ENCODE data around the gene TOMM5. TPM values are rescaled to one million over a fixed set of nuclear protein-coding genes. Genes with fewer than 3 reads are reported as not detected.

The TOMM5 gene
- total RNA-seq, 4 donors from 2014 or later = 50.4 to 79.1 (median 67.1) TPM

DNA sequence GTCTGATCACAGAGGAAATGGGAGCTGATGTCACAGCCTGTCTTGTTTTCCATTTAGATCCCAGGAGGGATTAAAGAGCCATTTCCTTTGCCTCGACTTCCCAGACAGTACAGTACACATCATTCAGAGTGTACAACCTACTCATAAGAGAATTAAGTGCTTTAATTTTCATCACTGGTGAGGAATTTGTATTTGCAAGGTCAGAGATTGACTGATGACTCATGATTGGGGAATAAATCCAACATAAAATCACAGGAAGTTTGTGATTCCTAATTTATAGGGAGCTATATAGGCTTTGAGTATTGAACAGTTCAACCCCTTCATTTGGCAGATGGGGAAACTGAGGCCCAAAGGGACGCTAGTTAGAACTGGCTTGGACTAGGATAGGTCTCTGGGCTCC, 4.1 kb upstream of the TOMM5 start:
- intact Hi-C loops (cut with DNase I; ENCODE audit: low total_unique reads) = loop anchor here (10.0 kb wide), 1 partner anchor 112 kb away; the partner anchor contains the start of gene POLR1E
- no peak for DNase-seq (ENCODE audit: low spot score in 2 of 2)
- WGBS, 2 donors = 52 to 59% methylated on average over 2 of the region's 2 CpGs
- no peak for TF ChIP-seq POLR2A (IDR thresholded peaks at IDR 0.05)
- TF ChIP-seq, protein P1, sequence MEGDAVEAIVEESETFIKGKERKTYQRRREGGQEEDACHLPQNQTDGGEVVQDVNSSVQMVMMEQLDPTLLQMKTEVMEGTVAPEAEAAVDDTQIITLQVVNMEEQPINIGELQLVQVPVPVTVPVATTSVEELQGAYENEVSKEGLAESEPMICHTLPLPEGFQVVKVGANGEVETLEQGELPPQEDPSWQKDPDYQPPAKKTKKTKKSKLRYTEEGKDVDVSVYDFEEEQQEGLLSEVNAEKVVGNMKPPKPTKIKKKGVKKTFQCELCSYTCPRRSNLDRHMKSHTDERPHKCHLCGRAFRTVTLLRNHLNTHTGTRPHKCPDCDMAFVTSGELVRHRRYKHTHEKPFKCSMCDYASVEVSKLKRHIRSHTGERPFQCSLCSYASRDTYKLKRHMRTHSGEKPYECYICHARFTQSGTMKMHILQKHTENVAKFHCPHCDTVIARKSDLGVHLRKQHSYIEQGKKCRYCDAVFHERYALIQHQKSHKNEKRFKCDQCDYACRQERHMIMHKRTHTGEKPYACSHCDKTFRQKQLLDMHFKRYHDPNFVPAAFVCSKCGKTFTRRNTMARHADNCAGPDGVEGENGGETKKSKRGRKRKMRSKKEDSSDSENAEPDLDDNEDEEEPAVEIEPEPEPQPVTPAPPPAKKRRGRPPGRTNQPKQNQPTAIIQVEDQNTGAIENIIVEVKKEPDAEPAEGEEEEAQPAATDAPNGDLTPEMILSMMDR (IDR thresholded peaks at IDR 0.05) = no peak
- no peak overlapping the region for H3K4me3 ChIP-seq (ENCODE audit: low read depth, poor library complexity, severe bottlenecking)

DNA sequence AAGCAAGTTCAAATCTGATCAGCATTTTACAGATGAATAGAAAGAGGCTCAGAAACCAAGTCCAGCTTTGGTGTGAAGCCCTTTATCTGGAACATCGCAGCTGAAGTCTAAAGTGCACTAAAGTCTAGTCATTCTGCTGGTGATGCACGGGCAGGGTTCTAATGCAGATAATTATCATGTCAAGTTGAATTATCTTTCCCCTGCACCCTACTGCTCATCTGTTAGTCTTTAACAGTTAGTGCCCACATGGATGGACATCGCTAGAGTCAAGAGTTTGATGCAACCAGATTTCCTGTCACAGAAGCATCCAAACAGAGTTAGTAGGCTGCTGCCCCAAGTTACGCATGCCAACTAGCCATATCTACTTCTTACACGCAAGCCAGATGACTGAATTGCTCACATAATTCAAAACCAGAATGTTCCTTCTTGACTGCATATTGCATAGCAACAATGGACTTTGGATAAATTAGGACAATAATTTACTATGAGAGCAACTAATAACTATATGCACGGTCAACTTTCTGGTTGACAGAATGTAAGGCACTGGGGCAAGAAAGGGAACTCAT, 1.6 kb upstream of the TOMM5 start:
- H3K4me3 ChIP-seq (ENCODE audit: low read depth, poor library complexity, severe bottlenecking) = no peak overlapping the region
- no peak for TF ChIP-seq POLR2A (IDR thresholded peaks at IDR 0.05)
- TF ChIP-seq, protein P1 (IDR thresholded peaks at IDR 0.05) = no peak
- WGBS, 2 donors = 74 to 81% methylated on average over 6 of the region's 6 CpGs
- intact Hi-C loops (cut with DNase I; ENCODE audit: low total_unique reads) = loop anchor here (10.0 kb wide), 1 partner anchor 109 kb away; the partner anchor contains the start of gene POLR1E
- no peak for DNase-seq (ENCODE audit: low spot score in 2 of 2)

DNA sequence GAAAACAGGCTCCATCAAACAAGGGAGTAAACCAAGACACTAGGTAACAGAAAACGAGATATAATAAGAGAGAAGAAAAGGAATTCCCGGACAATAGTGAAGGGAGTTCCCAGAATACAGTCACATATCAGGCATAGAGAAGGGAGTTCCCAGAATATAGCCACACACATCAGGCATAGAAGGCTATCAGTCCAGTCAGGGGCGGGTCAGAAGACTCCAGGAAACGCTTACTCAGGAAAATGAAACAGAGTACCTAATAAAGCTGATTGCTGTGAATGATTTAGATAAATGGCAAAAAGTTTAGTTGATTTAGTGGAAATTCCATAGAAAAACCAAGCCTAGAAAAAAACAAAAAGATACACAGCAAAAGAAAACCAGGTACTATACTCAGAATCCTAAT, 4.9 kb downstream of the TOMM5 start:
- no peak overlapping the region for H3K4me3 ChIP-seq (ENCODE audit: low read depth, poor library complexity, severe bottlenecking)
- 70 to 83% methylated on average over 4 of the region's 4 CpGs for WGBS, 2 donors
- intact Hi-C loops (cut with DNase I; ENCODE audit: low total_unique reads) = loop anchor here (5.0 to 10.0 kb wide), 2 partner anchors 197 to 1575 kb away; partner anchors contain the start of gene EXOSC3
- no peak for DNase-seq (ENCODE audit: low spot score in 2 of 2)
- TF ChIP-seq, protein P1 (IDR thresholded peaks at IDR 0.05) = no peak
- TF ChIP-seq POLR2A (IDR thresholded peaks at IDR 0.05) = no peak

DNA sequence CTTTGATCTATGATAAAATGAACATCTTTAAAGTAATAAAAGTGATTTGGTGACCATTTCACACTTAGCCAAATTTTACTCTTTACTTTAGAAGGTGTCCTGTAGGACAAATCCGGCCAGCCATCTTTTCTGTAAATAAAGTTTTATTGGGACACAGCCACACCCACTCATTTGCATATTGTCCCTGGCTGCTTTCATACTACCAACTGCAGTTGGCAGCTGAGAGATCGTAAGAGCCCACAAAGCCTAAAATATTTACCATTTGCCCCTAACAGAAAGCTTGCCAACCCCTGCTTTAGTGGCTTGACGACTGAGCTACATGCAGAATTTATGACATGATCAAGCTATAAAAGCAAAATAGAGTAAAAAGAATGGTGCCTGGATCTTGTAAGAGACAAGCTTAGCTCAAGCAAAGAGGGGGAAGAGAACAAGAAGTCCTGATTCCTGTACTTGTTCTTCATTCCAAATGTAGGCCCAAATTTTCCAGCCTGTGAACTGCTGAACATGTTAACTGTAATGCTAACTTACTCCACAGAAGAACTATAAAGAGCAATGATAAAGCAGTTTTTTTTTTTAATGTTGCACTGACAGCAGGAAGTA, 8.8 kb downstream of the TOMM5 start:
- WGBS, 2 donors = 85 to 89% methylated on average over 3 of the region's 3 CpGs
- no peak overlapping the region for H3K4me3 ChIP-seq (ENCODE audit: low read depth, poor library complexity, severe bottlenecking)
- intact Hi-C loops (cut with DNase I; ENCODE audit: low total_unique reads) = loop anchor here (10.0 kb wide), 1 partner anchor 201 kb away; the partner anchor contains the start of gene EXOSC3
- TF ChIP-seq, protein P1 (IDR thresholded peaks at IDR 0.05) = no peak
- TF ChIP-seq POLR2A (IDR thresholded peaks at IDR 0.05) = no peak
- DNase-seq (ENCODE audit: low spot score in 2 of 2) = no peak

DNA sequence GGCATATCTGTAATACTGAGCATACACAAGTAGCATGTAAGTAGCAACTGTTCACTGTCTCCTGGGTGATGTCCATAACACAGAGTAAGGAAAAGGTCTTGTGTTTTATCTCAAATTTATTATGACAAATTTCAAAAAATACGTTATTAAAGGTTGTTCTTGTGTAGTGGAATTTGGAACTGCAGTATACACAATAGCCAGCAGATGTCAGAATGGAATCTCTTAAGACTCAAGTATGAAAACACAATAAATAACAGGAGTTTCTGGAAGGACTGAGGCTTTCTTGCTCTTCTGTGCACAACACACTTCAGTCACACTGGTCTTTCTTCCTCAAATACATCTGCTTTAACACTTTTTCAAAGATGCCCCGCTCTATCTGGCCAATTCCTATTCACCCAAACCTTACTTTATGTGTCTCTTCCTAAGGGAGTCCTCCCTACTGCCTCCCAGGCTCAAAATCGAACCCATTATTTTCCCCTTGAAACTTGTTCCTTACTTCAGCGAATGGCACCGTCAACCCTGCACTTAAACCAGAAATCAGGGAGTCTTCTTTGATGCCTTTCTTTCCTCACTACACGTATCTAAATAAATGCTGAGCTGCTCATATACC, 9.7 kb downstream of the TOMM5 start:
- 66 to 68% methylated on average over 6 of the region's 6 CpGs for WGBS, 2 donors
- DNase-seq (ENCODE audit: low spot score in 2 of 2) = no peak
- H3K4me3 ChIP-seq (ENCODE audit: low read depth, poor library complexity, severe bottlenecking) = no peak overlapping the region
- intact Hi-C loops (cut with DNase I; ENCODE audit: low total_unique reads) = loop anchor here (10.0 kb wide), 1 partner anchor 202 kb away; the partner anchor contains the start of gene EXOSC3
- TF ChIP-seq POLR2A (IDR thresholded peaks at IDR 0.05) = no peak
- TF ChIP-seq, protein P1 (IDR thresholded peaks at IDR 0.05) = no peak

All from lower leg skin (tissue), 4 donors.